Hepatocyte (in vitro differentiated cells): ENCODE results near the gene STMN1. TPM values are rescaled to one million over a fixed set of nuclear protein-coding genes. Genes with fewer than 3 reads are reported as not detected.

Source experiments
- DNase-seq: peaks from one replicate; pipeline ENCODE4 v3.0.0-alpha.2; 2016; ENCODE audit warnings: low spot score
- H2AFZ ChIP-seq: fragments of 200-600 bp; sonication (generic); 2 replicates; pipeline ENCODE4 v1.6.0; 2016; ENCODE audit warnings: antibody characterized with exemption, mild to moderate bottlenecking
- H3K27ac ChIP-seq: fragments of 200-600 bp; sonication (generic); 2 replicates; pipeline ENCODE4 v1.5.1; 2016; ENCODE audit warnings: mild to moderate bottlenecking
- H3K27me3 ChIP-seq: fragments of 200-600 bp; sonication (generic); 2 replicates; pipeline ENCODE4 v1.6.1; 2016
- H3K36me3 ChIP-seq: fragments of 200-600 bp; sonication (generic); replicated peaks from 2 replicates; pipeline ENCODE4 v1.5.1; 2016; ENCODE audit warnings: low read depth; ENCODE audit not compliant: insufficient read depth
- H3K4me1 ChIP-seq: fragments of 200-600 bp; sonication (generic); 2 replicates; pipeline ENCODE4 v1.5.1; 2016; ENCODE audit warnings: mild to moderate bottlenecking, moderate library complexity; ENCODE audit not compliant: insufficient read depth
- H3K4me2 ChIP-seq: fragments of 200-600 bp; sonication (generic); 2 replicates; pipeline ENCODE4 v1.6.0; 2016
- H3K4me3 ChIP-seq: fragments of 200-600 bp; sonication (generic); 2 replicates; pipeline ENCODE4 v1.5.1; 2016; ENCODE audit warnings: mild to moderate bottlenecking
- H3K79me2 ChIP-seq: fragments of 200-600 bp; sonication (generic); 2 replicates; pipeline ENCODE4 v1.6.0; 2017; ENCODE audit warnings: mild to moderate bottlenecking
- H3K9me2 ChIP-seq: fragments of 200-600 bp; sonication (generic); replicated peaks from 2 replicates; pipeline ENCODE4 v1.6.0; 2017; ENCODE audit warnings: mild to moderate bottlenecking; ENCODE audit not compliant: insufficient read depth
- H3K9me3 ChIP-seq: fragments of 200-600 bp; sonication (generic); 2 replicates; pipeline ENCODE4 v1.5.1; 2016; ENCODE audit warnings: low read depth, mild to moderate bottlenecking
- H4K20me1 ChIP-seq: fragments of 200-600 bp; sonication (generic); 2 replicates; pipeline ENCODE4 v1.6.0; 2016; ENCODE audit warnings: mild to moderate bottlenecking; ENCODE audit not compliant: insufficient read depth, poor library complexity, severe bottlenecking
- EZH2 ChIP-seq: fragments of 200-600 bp; sonication (generic); IDR thresholded peaks from 2 replicates; pipeline ENCODE4 v1.6.1; 2016; ENCODE audit warnings: antibody characterized with exemption, mild to moderate bottlenecking, borderline replicate concordance
- EZH2phosphoT487 ChIP-seq: fragments of 200-600 bp; sonication (generic); IDR thresholded peaks from one replicate; pipeline ENCODE4 v1.6.1; 2018; ENCODE audit warnings: antibody characterized with exemption, mild to moderate bottlenecking, low read depth, moderate library complexity; ENCODE audit not compliant: unreplicated experiment, severe bottlenecking
- WGBS: methylation state at CpG from one replicate; pipeline ENCODE4 v1.1.6; 2016; ENCODE audit warnings: low lambda C conversion rate; ENCODE audit errors: missing lambda C conversion rate; 5-methylcytosine and 5-hydroxymethylcytosine counted together
- polyA plus RNA-seq: library from polyadenylated mRNA; unstranded; fragments of >200 nt; fragmentation: Nextera tagmentation; extraction: Ambion mirVana; gene quantifications from 2 replicates; pipeline ENCODE4 v1.2.1, GENCODE V29; 2016
- total RNA-seq: library from RNA; depleted of rRNA; stranded (reverse); fragments of >200 nt; gene quantifications from 2 replicates; pipeline ENCODE4 v1.2.3, GENCODE V29; 2014
- TF ChIP-seq, protein P1 (sequence below): fragments of 200-600 bp; sonication (generic); IDR thresholded peaks from 2 replicates; pipeline ENCODE4 v1.5.1; 2016; ENCODE audit warnings: antibody characterized with exemption, mild to moderate bottlenecking; ENCODE audit not compliant: poor library complexity

Gene STMN1
- total and polyA plus RNA-seq, 2 experiments from 2014 or later, result 104 to 338 TPM

DNA sequence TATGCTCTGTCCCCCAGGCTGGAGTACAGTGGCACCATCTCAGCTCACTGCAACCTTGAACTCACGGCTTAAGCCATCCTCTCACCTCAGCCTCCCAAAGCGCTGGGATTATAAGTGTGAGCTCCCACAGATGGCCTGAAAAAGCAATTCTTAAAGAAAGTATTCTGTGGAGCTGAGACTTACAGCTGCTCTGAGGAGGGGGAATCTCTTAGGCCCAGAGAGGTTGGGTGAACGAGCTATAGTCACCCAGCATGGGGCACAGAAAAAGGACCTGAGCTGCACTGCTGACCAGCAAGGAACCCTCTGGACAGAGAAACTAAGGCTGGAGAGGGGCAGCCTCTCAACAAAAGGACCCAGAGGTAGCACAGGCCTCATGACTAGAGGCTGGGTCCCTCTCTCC, 32.0 kb downstream of the STMN1 start:
- no peaks in the 10 kb centered on the region for H3K36me3 ChIP-seq
- peak overlapping the region; percentile 95 for H3K27ac ChIP-seq
- H3K9me3 ChIP-seq, result no peaks in the 10 kb centered on the region
- peak overlapping the region; percentile 87 for H3K4me2 ChIP-seq
- H3K9me2 ChIP-seq, result no peaks in the 10 kb centered on the region
- H3K4me1 ChIP-seq, result peaks cover 49% of the 10 kb centered on the region
- TF ChIP-seq EZH2phosphoT487 (no peak), EZH2 (no peak)
- TF ChIP-seq, protein P1, sequence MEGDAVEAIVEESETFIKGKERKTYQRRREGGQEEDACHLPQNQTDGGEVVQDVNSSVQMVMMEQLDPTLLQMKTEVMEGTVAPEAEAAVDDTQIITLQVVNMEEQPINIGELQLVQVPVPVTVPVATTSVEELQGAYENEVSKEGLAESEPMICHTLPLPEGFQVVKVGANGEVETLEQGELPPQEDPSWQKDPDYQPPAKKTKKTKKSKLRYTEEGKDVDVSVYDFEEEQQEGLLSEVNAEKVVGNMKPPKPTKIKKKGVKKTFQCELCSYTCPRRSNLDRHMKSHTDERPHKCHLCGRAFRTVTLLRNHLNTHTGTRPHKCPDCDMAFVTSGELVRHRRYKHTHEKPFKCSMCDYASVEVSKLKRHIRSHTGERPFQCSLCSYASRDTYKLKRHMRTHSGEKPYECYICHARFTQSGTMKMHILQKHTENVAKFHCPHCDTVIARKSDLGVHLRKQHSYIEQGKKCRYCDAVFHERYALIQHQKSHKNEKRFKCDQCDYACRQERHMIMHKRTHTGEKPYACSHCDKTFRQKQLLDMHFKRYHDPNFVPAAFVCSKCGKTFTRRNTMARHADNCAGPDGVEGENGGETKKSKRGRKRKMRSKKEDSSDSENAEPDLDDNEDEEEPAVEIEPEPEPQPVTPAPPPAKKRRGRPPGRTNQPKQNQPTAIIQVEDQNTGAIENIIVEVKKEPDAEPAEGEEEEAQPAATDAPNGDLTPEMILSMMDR, result no peak
- H3K79me2 ChIP-seq, result peaks cover 35% of the 10 kb centered on the region
- H4K20me1 ChIP-seq, result no peaks in the 10 kb centered on the region
- DNase-seq, result no peak
- no peak overlapping the region for H2AFZ ChIP-seq
- H3K4me3 ChIP-seq, result peak overlapping the region; percentile 61
- 98% methylated on average over 3 of the region's 3 CpGs for WGBS
- H3K27me3 ChIP-seq, result no peaks in the 10 kb centered on the region

DNA sequence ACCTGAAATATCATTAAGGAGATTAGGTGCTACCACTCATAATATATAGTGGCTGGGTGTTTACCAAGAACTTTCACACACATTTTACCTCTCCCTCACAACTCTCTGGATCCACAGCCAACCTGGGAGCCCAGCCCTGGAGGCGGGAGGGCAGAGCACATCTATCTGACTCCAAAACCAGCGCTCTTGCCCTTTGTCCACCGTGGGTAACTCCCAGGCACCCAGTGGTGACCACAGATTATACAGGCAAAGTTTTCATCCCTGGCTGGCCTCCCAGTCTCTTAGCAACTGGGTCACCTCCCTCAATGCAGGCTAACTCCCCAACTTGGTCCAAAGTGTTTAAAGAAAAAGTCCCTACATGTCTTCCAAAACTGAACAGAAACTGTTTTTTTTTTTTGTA, 33.1 kb downstream of the STMN1 start:
- WGBS, result 76% methylated on average over 3 of the region's 3 CpGs
- TF ChIP-seq EZH2 (no peak), EZH2phosphoT487 (no peak)
- Histone ChIP-seq H3K27ac (no peak overlapping the region), H3K9me3 (no peaks in the 10 kb centered on the region), H3K4me3 (no peak overlapping the region), H3K36me3 (no peaks in the 10 kb centered on the region), H3K9me2 (no peaks in the 10 kb centered on the region), H2AFZ (no peak overlapping the region), H4K20me1 (no peaks in the 10 kb centered on the region), H3K27me3 (no peaks in the 10 kb centered on the region), H3K4me2 (peak overlapping the region; percentile 87), H3K4me1 (peaks cover 45% of the 10 kb centered on the region), H3K79me2 (peaks cover 35% of the 10 kb centered on the region)
- peak; percentile 19 for DNase-seq

GRCh38 chr1:25872713-25873112, 33.5 kb downstream of the STMN1 start:
- no peaks in the 10 kb centered on the region for H3K36me3 ChIP-seq
- H3K9me2 ChIP-seq, result no peaks in the 10 kb centered on the region
- H4K20me1 ChIP-seq, result no peaks in the 10 kb centered on the region
- H3K4me2 ChIP-seq, result peak overlapping the region; percentile 87
- WGBS, result 93% methylated on average over 2 of the region's 2 CpGs
- H3K9me3 ChIP-seq, result no peaks in the 10 kb centered on the region
- peaks cover 35% of the 10 kb centered on the region for H3K79me2 ChIP-seq
- no peaks in the 10 kb centered on the region for H3K27me3 ChIP-seq
- no peak overlapping the region for H3K4me3 ChIP-seq
- H3K27ac ChIP-seq, result no peak overlapping the region
- peaks cover 49% of the 10 kb centered on the region for H3K4me1 ChIP-seq
- no peak for DNase-seq
- no peak for TF ChIP-seq EZH2
- TF ChIP-seq EZH2phosphoT487, result no peak
- TF ChIP-seq, protein P1, result no peak
- no peak overlapping the region for H2AFZ ChIP-seq

DNA sequence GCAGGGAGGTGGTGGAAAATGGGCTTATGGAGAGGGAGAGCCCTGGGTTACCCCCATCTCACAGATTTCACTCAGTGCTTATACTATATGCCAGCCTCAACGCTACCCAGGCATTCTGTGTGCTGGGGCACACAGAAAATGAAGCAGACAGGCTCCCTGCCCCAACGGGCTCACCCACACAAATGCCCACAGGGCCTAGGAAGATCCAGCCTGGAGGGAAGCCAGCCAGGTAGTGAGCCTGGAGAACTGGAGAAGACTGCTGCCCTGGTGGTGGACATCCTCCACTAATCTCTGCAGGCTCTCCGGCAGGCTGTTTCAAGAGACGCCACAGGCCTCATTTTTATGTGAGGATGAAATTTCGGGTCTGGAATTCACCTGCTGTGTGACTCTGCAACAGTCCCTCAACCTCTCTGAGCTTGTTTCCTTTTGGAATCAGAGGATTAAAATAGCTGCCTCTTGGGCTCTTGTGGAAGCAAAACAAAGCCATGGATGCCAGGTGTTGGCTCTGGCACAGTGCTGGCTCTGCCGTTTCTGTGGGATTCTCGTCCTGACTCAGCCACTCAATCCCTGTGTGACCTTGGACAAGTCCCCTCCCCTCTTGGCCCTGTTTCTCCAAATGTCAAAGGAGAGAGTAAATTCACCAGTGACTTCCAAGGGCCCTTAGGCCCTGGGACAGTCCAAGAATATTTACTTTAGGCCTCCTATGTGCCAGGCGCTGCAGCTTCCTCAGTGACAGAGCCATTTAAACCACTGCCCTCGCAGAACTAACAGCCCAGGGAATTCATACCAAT, 34.3 kb downstream of the STMN1 start:
- Histone ChIP-seq H3K4me1 (peaks cover 56% of the 10 kb centered on the region), H3K79me2 (peaks cover 35% of the 10 kb centered on the region), H3K36me3 (no peaks in the 10 kb centered on the region), H3K4me2 (peak overlapping the region; percentile 21), H3K9me3 (no peaks in the 10 kb centered on the region), H3K27ac (no peak overlapping the region), H3K27me3 (no peaks in the 10 kb centered on the region), H2AFZ (no peak overlapping the region), H3K9me2 (no peaks in the 10 kb centered on the region), H4K20me1 (no peaks in the 10 kb centered on the region), H3K4me3 (no peak overlapping the region)
- 88% methylated on average over 9 of the region's 9 CpGs for WGBS
- DNase-seq, result no peak
- no peak for TF ChIP-seq EZH2
